Heart right ventricle (tissue), 16 donors: ENCODE results near the gene CZIB. TPM values are rescaled to one million over a fixed set of nuclear protein-coding genes. Genes with fewer than 3 reads are reported as not detected.
A peak's percentile ranks its signal among the peaks of the same experiment; 100 is the strongest.

Source experiments
- ATAC-seq, 8 donors: fragments of 200-7000 bp; cut with Tn5 transposase; one replicate each; pipeline ENCODE4 v1.9.1; 2020; ENCODE audit warnings: mild to moderate bottlenecking in 8 of 8, moderate library complexity in 8 of 8, moderate number of reproducible peaks in 1 of 8
- DNase-seq, 2 donors: peaks; one replicate each; pipeline ENCODE4 v3.0.0-alpha.2; 2020
- H3K27ac ChIP-seq, 10 donors: fragments of 200-600 bp; sonication (generic) in 2 of 10; one replicate each; pipeline versions ENCODE4 v1.5.0 to v1.8.0; 2020 to 2022; ENCODE audit warnings: mild to moderate bottlenecking in 3 of 10
- H3K27me3 ChIP-seq, 7 donors: fragments of 200-600 bp; one replicate each; pipeline ENCODE4 v1.8.0; 2021 to 2022; ENCODE audit warnings: mild to moderate bottlenecking in 2 of 7
- H3K36me3 ChIP-seq, 9 donors: fragments of 200-600 bp; sonication (generic) in 1 of 9; one replicate each; pipeline versions ENCODE4 v1.5.0 to v1.8.0; 2020 to 2022; ENCODE audit warnings: mild to moderate bottlenecking in 2 of 9
- H3K4me1 ChIP-seq, 9 donors: fragments of 200-600 bp; sonication (generic) in 1 of 9; one replicate each; pipeline versions ENCODE4 v1.5.0 to v1.8.0; 2020 to 2022; ENCODE audit warnings: mild to moderate bottlenecking in 4 of 9
- H3K4me3 ChIP-seq, 10 donors: fragments of 200-600 bp; sonication (generic) in 2 of 10; one replicate each; pipeline versions ENCODE4 v1.5.0 to v1.8.0; 2020 to 2022; ENCODE audit warnings: mild to moderate bottlenecking in 7 of 10, moderate library complexity in 2 of 10
- H3K9me3 ChIP-seq, 11 donors: fragments of 200-600 bp in 10 of 11; sonication (generic) in 2 of 11; one replicate each; pipeline versions ENCODE4 v1.5.0 to v1.8.0; 2013 to 2022; ENCODE audit warnings: mild to moderate bottlenecking in 2 of 11, control low read depth in 1 of 11, moderate library complexity in 1 of 11
- WGBS, 2 donors: extraction: QIAGEN DNeasy Blood & Tissue Kit; methylation state at CpG; one replicate each; pipeline ENCODE4 v1.1.7; 2013; ENCODE audit warnings: inconsistent platforms in 1 of 2; 5-methylcytosine and 5-hydroxymethylcytosine counted together
- intact Hi-C, 10 donors: fragments of 100-400 bp; cut with DNase I; formaldehyde crosslinking; loops; one replicate each; pipeline versions ENCODE4 v1.11.1 to v1.14.2; 2022
- polyA plus RNA-seq, 2 donors: library from polyadenylated mRNA; stranded (reverse); fragments of 200-250 nt; gene quantifications; one replicate each; pipeline ENCODE4 v1.2.3, GENCODE V29; 2013
- total RNA-seq, 10 donors: library from RNA; stranded (reverse); fragmentation: NEBNext Ultra II Directional in 3 of 10; extraction: Animal tissue kit (Norgen Biotek cat#: 25700) in 3 of 10; gene quantifications; one replicate each; pipeline versions ENCODE4 v1.2.1 to v1.2.4, GENCODE V29; 2021 to 2023
- TF ChIP-seq, protein P1 (sequence below), 9 donors: fragments of 200-600 bp; sonication (generic) in 2 of 9; IDR thresholded peaks; one replicate each; pipeline versions ENCODE4 v1.5.0 to v1.8.0; 2021 to 2022; ENCODE audit warnings: antibody characterized with exemption in 9 of 9, mild to moderate bottlenecking in 5 of 9, moderate library complexity in 1 of 9
- donor health status: Arrhythmogenic right ventricular cardiomyopathy.
- donor health status: ischemic (EF 13 %, LVEDD 7.1; RV severe dilation, severe dysfunction).
- donor health status: healthy with polysubstance abuse.
- donor health status: DM: no; HTN: yes; CAD: no.
- donor health status: DM: no; HTN: no; CAD: no.
- donor health status: ischemic (EF 25% LVEDD 6.9; RV normal size, moderate dysfunction).
- donor health status: ischemic (EF 25% LVEDD 5.7; RV mildly dilated, moderate dysfunction).
- donor health status: healthy.
- donor health status: DM: yes; HTN: yes; CAD: no.
- donor health status: Ischemic cardiomyopathy.
- donor health status: ischemic (EF 35%, LVEDD 5.7; RV mildly dilated, moderate dysfunction).
- donor health status: nonischemic (EF 11% LVEDD 7.7; RV severe dilation, severe dysfunction).
- donor health status: DM: yes; HTN: yes; CAD: no.
- donor health status: PGD.
- donor health status: ischemic (EF 29% LVEDD 5.4; RV normal size, mild dysfunction).
- donor health status: nonischemic (EF 23%, LVEDD 6.1; RV moderate dilation, normal function).

CZIB gene
- total and polyA plus RNA-seq, 12 donors: 41.8 to 97.3 (median 50.2) TPM

- WGBS, 2 donors: 24 to 36% methylated on average over 4 of the region's 4 CpGs
- DNase-seq (peak in 1 of 2 donors; percentile 46), ATAC-seq (peak in 7 of 8 donors; percentile 27 to 67 (median 55))
- Histone ChIP-seq H3K36me3 (peaks cover 0 to 30% (median 16%) of the 10 kb centered on the region in 9 donors), H3K9me3 (no peaks in the 10 kb centered on the region), H3K27ac (peak overlapping the region; percentile 86 to 99 (median 98)), H3K27me3 (no peaks in the 10 kb centered on the region), H3K4me1 (peaks cover 3 to 41% (median 34%) of the 10 kb centered on the region in 9 donors), H3K4me3 (peak overlapping the region in 4 of 10 donors; percentile 64 to 95 (median 89))
- intact Hi-C loops: loop anchor here in 3 of 10 donors (10.0 kb wide), 2 partner anchors 493 to 503 kb away; partner anchors contain the start of gene COA7 (in 2 of the 3)
- TF ChIP-seq, protein P1, sequence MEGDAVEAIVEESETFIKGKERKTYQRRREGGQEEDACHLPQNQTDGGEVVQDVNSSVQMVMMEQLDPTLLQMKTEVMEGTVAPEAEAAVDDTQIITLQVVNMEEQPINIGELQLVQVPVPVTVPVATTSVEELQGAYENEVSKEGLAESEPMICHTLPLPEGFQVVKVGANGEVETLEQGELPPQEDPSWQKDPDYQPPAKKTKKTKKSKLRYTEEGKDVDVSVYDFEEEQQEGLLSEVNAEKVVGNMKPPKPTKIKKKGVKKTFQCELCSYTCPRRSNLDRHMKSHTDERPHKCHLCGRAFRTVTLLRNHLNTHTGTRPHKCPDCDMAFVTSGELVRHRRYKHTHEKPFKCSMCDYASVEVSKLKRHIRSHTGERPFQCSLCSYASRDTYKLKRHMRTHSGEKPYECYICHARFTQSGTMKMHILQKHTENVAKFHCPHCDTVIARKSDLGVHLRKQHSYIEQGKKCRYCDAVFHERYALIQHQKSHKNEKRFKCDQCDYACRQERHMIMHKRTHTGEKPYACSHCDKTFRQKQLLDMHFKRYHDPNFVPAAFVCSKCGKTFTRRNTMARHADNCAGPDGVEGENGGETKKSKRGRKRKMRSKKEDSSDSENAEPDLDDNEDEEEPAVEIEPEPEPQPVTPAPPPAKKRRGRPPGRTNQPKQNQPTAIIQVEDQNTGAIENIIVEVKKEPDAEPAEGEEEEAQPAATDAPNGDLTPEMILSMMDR (IDR thresholded peaks at IDR 0.05): no peak
Observed at GRCh38 chr1:53198241-53198651, 22.2 kb downstream of the CZIB start.

GRCh38 chr1:53197291-53198200 is 22.9 kb downstream of the CZIB start:
- H3K27ac ChIP-seq: peak overlapping the region; percentile 86 to 99 (median 98)
- peaks cover 3 to 41% (median 34%) of the 10 kb centered on the region in 9 donors for H3K4me1 ChIP-seq
- peak overlapping the region; percentile 64 to 95 (median 88) for H3K4me3 ChIP-seq
- peaks cover 0 to 23% (median 9%) of the 10 kb centered on the region in 9 donors for H3K36me3 ChIP-seq
- intact Hi-C loops: loop anchor here in 4 of 10 donors (1.0 to 10.0 kb wide), 5 partner anchors 23 to 503 kb away; partner anchors contain the start of genes COA7 (in 2 of the 4), CZIB (in 2 of the 4) and MAGOH (in 1 of the 4)
- WGBS, 2 donors: 35 to 37% methylated on average over 13 of the region's 13 CpGs
- no peaks in the 10 kb centered on the region for H3K27me3 ChIP-seq
- no peak for DNase-seq
- ATAC-seq: peak in 7 of 8 donors; percentile 1 to 24 (median 3)
- no peaks in the 10 kb centered on the region for H3K9me3 ChIP-seq
- TF ChIP-seq, protein P1 (IDR thresholded peaks at IDR 0.05): no peak

DNA sequence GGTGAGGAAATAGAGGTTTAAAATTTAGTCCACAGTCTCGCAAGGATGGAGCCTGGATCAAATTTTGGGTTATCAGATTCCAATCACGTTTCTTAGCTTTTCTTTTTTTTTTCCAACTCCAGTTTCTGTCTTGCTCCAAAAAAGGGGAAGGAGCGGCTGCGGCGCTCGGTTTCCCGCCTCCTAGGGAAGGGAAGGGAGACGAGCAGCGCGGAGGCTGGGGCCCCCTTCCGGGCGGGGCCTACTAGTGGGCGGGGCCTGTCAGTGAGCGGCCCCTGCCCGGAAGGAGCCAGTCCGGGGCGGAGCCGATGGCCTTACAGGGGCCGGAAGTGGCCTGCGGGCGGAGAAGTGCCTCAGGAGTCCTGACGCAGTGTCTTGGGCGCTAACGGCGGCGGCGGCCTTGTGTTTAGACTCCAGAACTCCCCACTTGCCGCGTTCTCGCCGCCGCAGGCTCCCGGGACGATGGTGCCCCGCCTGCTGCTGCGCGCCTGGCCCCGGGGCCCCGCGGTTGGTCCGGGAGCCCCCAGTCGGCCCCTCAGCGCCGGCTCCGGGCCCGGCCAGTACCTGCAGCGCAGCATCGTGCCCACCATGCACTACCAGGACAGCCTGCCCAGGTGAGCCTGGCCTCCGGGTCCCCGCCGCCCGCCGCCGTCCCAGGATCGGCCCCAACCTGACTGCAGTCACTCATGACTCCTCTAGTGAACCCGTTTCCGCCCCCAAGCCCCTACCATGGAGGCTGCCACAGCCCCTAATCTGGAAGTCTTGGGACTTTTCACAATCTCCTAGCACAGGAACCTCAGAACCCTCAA is 23.7 kb downstream of the CZIB start, which contains the start of gene CPT2:
Gene CPT2, plus strand, starts transcription at position 340 of the 806 bp plus-strand sequence. Its CDS starts 120 bp downstream, at position 460.
- peak; percentile 93 to 96 for DNase-seq

More for the DNA sequence above, 23.7 kb downstream of the CZIB start, which contains the start of gene CPT2:
- Histone ChIP-seq H3K4me1 (peaks cover 3 to 41% (median 34%) of the 10 kb centered on the region in 9 donors), H3K27me3 (no peaks in the 10 kb centered on the region), H3K36me3 (peaks cover 0 to 15% (median 6%) of the 10 kb centered on the region in 9 donors), H3K9me3 (no peaks in the 10 kb centered on the region), H3K4me3 (peak within 1 kb of the TSS; percentile 64 to 95 (median 88)), H3K27ac (peak within 1 kb of the TSS; percentile 86 to 99 (median 98))
- intact Hi-C loops: loop anchor here in 4 of 10 donors (1.0 to 10.0 kb wide), 5 partner anchors 24 to 502 kb away; partner anchors contain the start of genes COA7 (in 2 of the 4), CZIB (in 2 of the 4) and MAGOH (in 1 of the 4)
- ATAC-seq: peak; percentile 97 to 99 (median 98)
- TF ChIP-seq, protein P1 (IDR thresholded peaks at IDR 0.05): peak in 3 of 9 donors; percentile 16 to 35 (median 27)
- WGBS, 2 donors: 1% methylated on average over 55 to 57 of the region's 57 CpGs
